ENCODE results near the gene AFTPH.

Gene AFTPH

GRCh38 chr2:64627860-64628841 is 104.0 kb downstream of the AFTPH start:
- TF ChIP-seq ZFX (IDR thresholded peaks at IDR 0.05), result no peak
- TF ChIP-seq CTCF (conservative IDR thresholded peaks at IDR 0.05), result no peak
- no peak overlapping the region for H3K27ac ChIP-seq

- TF ChIP-seq CTCF (conservative IDR thresholded peaks at IDR 0.05) (no peak), ZFX (IDR thresholded peaks at IDR 0.05) (no peak)
- no peak overlapping the region for H3K27ac ChIP-seq
These were observed 105.2 kb downstream of the AFTPH start for GRCh38 chr2:64629329-64629781.

- H3K27ac ChIP-seq, result no peak overlapping the region
These were observed 105.7 kb downstream of the AFTPH start for GRCh38 chr2:64629875-64630274.

GRCh38 chr2:64630752-64631151 is 106.6 kb downstream of the AFTPH start:
- no peak overlapping the region for H3K27ac ChIP-seq
- TF ChIP-seq ZFX (IDR thresholded peaks at IDR 0.05) (no peak), CTCF (conservative IDR thresholded peaks at IDR 0.05) (no peak)

More at GRCh38 chr2:64629875-64630274, 105.7 kb downstream of the AFTPH start:
- TF ChIP-seq ZFX (IDR thresholded peaks at IDR 0.05), result no peak
- TF ChIP-seq CTCF (conservative IDR thresholded peaks at IDR 0.05), result no peak

GRCh38 chr2:64631771-64632170 is 107.6 kb downstream of the AFTPH start:
- no peak overlapping the region for H3K27ac ChIP-seq
- TF ChIP-seq CTCF (conservative IDR thresholded peaks at IDR 0.05), result no peak
- no peak for TF ChIP-seq ZFX (IDR thresholded peaks at IDR 0.05)

GRCh38 chr2:64632835-64633819 is 109.0 kb downstream of the AFTPH start:
- H3K27ac ChIP-seq, result no peak overlapping the region
- TF ChIP-seq CTCF (conservative IDR thresholded peaks at IDR 0.05), result no peak
- no peak for TF ChIP-seq ZFX (IDR thresholded peaks at IDR 0.05)

Measured in C4-2B (cell line).